ENCODE data around the gene NOL3. TPM values are rescaled to one million over a fixed set of nuclear protein-coding genes. Genes with fewer than 3 reads are reported as not detected.

Gene NOL3
- total and polyA plus RNA-seq, 4 donors = 25.3 to 51.9 (median 41.2) TPM

- DNase-seq = no peak
- no peaks in the 10 kb centered on the region for H3K27me3 ChIP-seq (ENCODE audit: control insufficient read depth in 3 of 3, insufficient read depth in 3 of 3, low read length in 2 of 3)
- no peak for TF ChIP-seq CTCF (IDR thresholded peaks at IDR 0.05; ENCODE audit: control extremely low read depth, extremely low read depth)
- no peak overlapping the region for H3K9ac ChIP-seq (ENCODE audit: insufficient read depth in 1 of 2, low read length in 2 of 2)
- H3K4me1 ChIP-seq (ENCODE audit: control insufficient read depth in 5 of 5, insufficient read depth in 5 of 5, low read length in 5 of 5) = peaks cover 2 to 16% (median 10%) of the 10 kb centered on the region in 5 donors
- ATAC-seq (ENCODE audit: insufficient read depth, low FRiP score) = no peak
- H3K27ac ChIP-seq (ENCODE audit: low read depth in 1 of 2, low read length in 1 of 2) = no peak overlapping the region
- H3K4me3 ChIP-seq = no peak overlapping the region
- WGBS, 2 donors = 87 to 88% methylated on average over 7 of the region's 7 CpGs
- H3K9me3 ChIP-seq (ENCODE audit: control insufficient read depth in 4 of 4, insufficient read depth in 3 of 4, low read length in 3 of 4) = no peaks in the 10 kb centered on the region
- peaks cover 0 to 3% (median 1%) of the 10 kb centered on the region in 4 donors for H3K36me3 ChIP-seq (ENCODE audit: control insufficient read depth in 4 of 4, insufficient read depth in 4 of 4, low read length in 4 of 4)
Observed at GRCh38 chr16:67211674-67212073, 41.3 kb downstream of the NOL3 start.

- Histone ChIP-seq H3K27me3 (ENCODE audit: control insufficient read depth in 3 of 3, insufficient read depth in 3 of 3, low read length in 2 of 3) (no peaks in the 10 kb centered on the region), H3K4me3 (no peak overlapping the region), H3K36me3 (ENCODE audit: control insufficient read depth in 4 of 4, insufficient read depth in 4 of 4, low read length in 4 of 4) (peaks cover 0 to 1% (median 0%) of the 10 kb centered on the region in 4 donors), H3K27ac (ENCODE audit: low read depth in 1 of 2, low read length in 1 of 2) (peak overlapping the region in 1 of 2 donors; percentile 4), H3K4me1 (ENCODE audit: control insufficient read depth in 5 of 5, insufficient read depth in 5 of 5, low read length in 5 of 5) (peaks cover 6 to 26% (median 16%) of the 10 kb centered on the region in 5 donors), H3K9me3 (ENCODE audit: control insufficient read depth in 4 of 4, insufficient read depth in 3 of 4, low read length in 3 of 4) (no peaks in the 10 kb centered on the region), H3K9ac (ENCODE audit: insufficient read depth in 1 of 2, low read length in 2 of 2) (no peak overlapping the region)
- no peak for ATAC-seq (ENCODE audit: insufficient read depth, low FRiP score)
- no peak for DNase-seq
- TF ChIP-seq CTCF (IDR thresholded peaks at IDR 0.05; ENCODE audit: control extremely low read depth, extremely low read depth) = no peak
Observed at GRCh38 chr16:67212766-67213165, 42.4 kb downstream of the NOL3 start.

GRCh38 chr16:67213197-67214019 lies 43.1 kb downstream of the NOL3 start:
- H3K27me3 ChIP-seq (ENCODE audit: control insufficient read depth in 3 of 3, insufficient read depth in 3 of 3, low read length in 2 of 3) = no peaks in the 10 kb centered on the region
- DNase-seq = no peak
- ATAC-seq (ENCODE audit: insufficient read depth, low FRiP score) = no peak
- no peak overlapping the region for H3K4me3 ChIP-seq
- no peak overlapping the region for H3K9ac ChIP-seq (ENCODE audit: insufficient read depth in 1 of 2, low read length in 2 of 2)
- peaks cover 0 to 1% (median 0%) of the 10 kb centered on the region in 4 donors for H3K36me3 ChIP-seq (ENCODE audit: control insufficient read depth in 4 of 4, insufficient read depth in 4 of 4, low read length in 4 of 4)
- H3K4me1 ChIP-seq (ENCODE audit: control insufficient read depth in 5 of 5, insufficient read depth in 5 of 5, low read length in 5 of 5) = peaks cover 6 to 26% (median 16%) of the 10 kb centered on the region in 5 donors
- H3K9me3 ChIP-seq (ENCODE audit: control insufficient read depth in 4 of 4, insufficient read depth in 3 of 4, low read length in 3 of 4) = no peaks in the 10 kb centered on the region
- 79 to 83% methylated on average over 8 of the region's 8 CpGs for WGBS, 2 donors
- TF ChIP-seq CTCF (IDR thresholded peaks at IDR 0.05; ENCODE audit: control extremely low read depth, extremely low read depth) = no peak
- peak overlapping the region in 1 of 2 donors; percentile 4 for H3K27ac ChIP-seq (ENCODE audit: low read depth in 1 of 2, low read length in 1 of 2)

All from lung (tissue), 12 donors.